ENCODE measurements around the gene PTCD2.
A peak's percentile ranks its signal among the peaks of the same experiment; 100 is the strongest.
"Not testable (repeated sequence)": the region's sequence is repeated elsewhere in the genome, so short reads cannot be mapped to it uniquely, and the experiment has no call there.

PTCD2 gene

GRCh38 chr5:72298136-72298535, 22.0 kb upstream of the PTCD2 start:
- CTCF ChIA-PET: interaction anchor here (1.4 kb wide), 1 partner anchor 10 kb away, joined by 4 read pairs; no protein-coding TSS in a partner anchor
- TF ChIP-seq OSR2 (tag by site-specific recombination; IDR thresholded peaks at IDR 0.05) (0 out of 2 replicates have a peak, but pooled peaks have one; percentile 14), PRDM6 (tag by site-specific recombination; IDR thresholded peaks at IDR 0.05) (peak; percentile 11; the same call in 1 of the 2 replicates), FEZF1 (tag by site-specific recombination; IDR thresholded peaks at IDR 0.05) (peak; percentile 76)
- H3K27ac ChIP-seq (ENCODE audit: extremely low read depth, low read depth, low read length); H3K4me3 ChIP-seq (ENCODE audit: low read depth, low read length); H3K4me1 ChIP-seq (ENCODE audit: control insufficient read depth, insufficient read depth, low read length); POLR2A ChIA-PET; H3K9me3 ChIP-seq (ENCODE audit: control insufficient read depth, insufficient read depth, low read depth, low read length): not testable (repeated sequence)
- peaks cover 6 to 18% of the 10 kb centered on the region in 2 experiments; a peak in 2 of 3 replicates for H3K36me3 ChIP-seq (ENCODE audit: control insufficient read depth in 2 of 2, insufficient read depth in 1 of 2, low read length in 2 of 2)

- Histone ChIP-seq H3K4me1 (ENCODE audit: control insufficient read depth, insufficient read depth, low read length) (peaks cover 7% of the 10 kb centered on the region), H3K36me3 (ENCODE audit: control insufficient read depth in 2 of 2, insufficient read depth in 1 of 2, low read length in 2 of 2) (peaks cover 6 to 18% of the 10 kb centered on the region in 2 experiments; a peak in 2 of 3 replicates)
- no peak for TF ChIP-seq ZFP3 (tag by site-specific recombination; IDR thresholded peaks at IDR 0.05; ENCODE audit: low read depth)
- no peak for TF ChIP-seq ZNF513 (tag by site-specific recombination; IDR thresholded peaks at IDR 0.05)
- no peak for TF ChIP-seq ZNF677 (tag by site-specific recombination; IDR thresholded peaks at IDR 0.05)
- TF ChIP-seq ZNF580 (tag by site-specific recombination; IDR thresholded peaks at IDR 0.05): 0 out of 2 replicates have a peak, but pooled peaks have one; percentile 61
- TF ChIP-seq ZNF558 (tag by site-specific recombination; IDR thresholded peaks at IDR 0.05): no peak
- no peak for TF ChIP-seq ZBTB20 (tag by site-specific recombination; IDR thresholded peaks at IDR 0.05)
- TF ChIP-seq IKZF3 (tag by site-specific recombination; IDR thresholded peaks at IDR 0.05): no peak
- no peak for TF ChIP-seq RBAK (tag by site-specific recombination; IDR thresholded peaks at IDR 0.05)
- no peak for TF ChIP-seq YY1 (tag by site-specific recombination; IDR thresholded peaks at IDR 0.05)
- TF ChIP-seq ZNF146 (tag by site-specific recombination; IDR thresholded peaks at IDR 0.05): peak; percentile 63
- no peak for TF ChIP-seq HOXD13 (CRISPR knock-in tag; IDR thresholded peaks at IDR 0.05; ENCODE audit: borderline replicate concordance)
- TF ChIP-seq ZNF623 (tag by site-specific recombination; IDR thresholded peaks at IDR 0.05): no peak
Measured at GRCh38 chr5:72298711-72299110, 21.5 kb upstream of the PTCD2 start.

GRCh38 chr5:72300590-72301339, 19.4 kb upstream of the PTCD2 start:
- ChIA-PET POLR2A (no interaction called here), CTCF (no interaction called here)
- H3K9me3 ChIP-seq (ENCODE audit: control insufficient read depth, insufficient read depth, low read depth, low read length): no peaks in the 10 kb centered on the region
- peaks cover 5 to 6% of the 10 kb centered on the region in 2 experiments; a peak in 2 of 3 replicates for H3K36me3 ChIP-seq (ENCODE audit: control insufficient read depth in 2 of 2, insufficient read depth in 1 of 2, low read length in 2 of 2)
- H3K27ac ChIP-seq (ENCODE audit: extremely low read depth, low read depth, low read length): no peak overlapping the region
- peaks cover 7% of the 10 kb centered on the region for H3K4me1 ChIP-seq (ENCODE audit: control insufficient read depth, insufficient read depth, low read length)
- no peak overlapping the region for H3K4me3 ChIP-seq (ENCODE audit: low read depth, low read length)
- peak; percentile 62 for TF ChIP-seq KLF1 (tag by site-specific recombination; IDR thresholded peaks at IDR 0.05)
- peak; percentile 50; the same call in 1 of the 2 replicates for TF ChIP-seq ZNF366 (tag by site-specific recombination; conservative IDR thresholded peaks at IDR 0.05)
- TF ChIP-seq ZBTB49 (tag by site-specific recombination; IDR thresholded peaks at IDR 0.05; ENCODE audit: low read depth): no peak
- peak; percentile 78 for TF ChIP-seq PRDM6 (tag by site-specific recombination; IDR thresholded peaks at IDR 0.05)
- TF ChIP-seq ZNF596 (tag by site-specific recombination; IDR thresholded peaks at IDR 0.05): no peak

More at GRCh38 chr5:72298711-72299110, 21.5 kb upstream of the PTCD2 start:
- Histone ChIP-seq H3K27ac (ENCODE audit: extremely low read depth, low read depth, low read length) (no peak overlapping the region), H3K9me3 (ENCODE audit: control insufficient read depth, insufficient read depth, low read depth, low read length) (no peaks in the 10 kb centered on the region), H3K4me3 (ENCODE audit: low read depth, low read length) (no peak overlapping the region)
- ChIA-PET POLR2A (interaction anchor here (0.7 kb wide), 1 partner anchor 13 kb away, joined by 3 read pairs; no protein-coding TSS in a partner anchor), CTCF (interaction anchor here (0.5 to 1.4 kb wide), 3 partner anchors 10 to 905 kb away, joined by 3 to 4 read pairs (median 3); no protein-coding TSS in a partner anchor)

All from HEK293 (cell line).